ENCODE measurements around the gene PCSK5.
A peak's percentile ranks its signal among the peaks of the same experiment; 100 is the strongest.

Gene PCSK5

DNA sequence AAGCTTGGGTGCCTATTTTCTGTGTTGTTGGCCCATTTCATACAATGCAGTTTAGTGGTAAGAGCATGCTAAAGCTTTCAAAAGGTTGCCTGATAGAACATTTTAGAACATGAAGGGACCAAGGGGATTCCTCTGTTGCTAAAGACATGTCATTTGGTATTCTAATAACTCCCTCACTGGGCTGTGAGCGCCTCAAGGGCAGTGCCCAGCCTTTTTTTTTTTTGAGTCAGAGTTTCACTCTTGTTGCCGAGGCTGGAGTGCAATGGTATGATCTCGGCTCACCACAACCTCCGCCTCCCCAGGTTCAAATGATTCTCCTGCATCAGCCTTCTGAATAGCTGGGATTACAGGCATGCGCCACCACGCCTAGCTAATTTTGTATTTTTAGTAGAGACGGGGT is 77.1 kb downstream of the PCSK5 start:
- FAIRE-seq: no peak

DNA sequence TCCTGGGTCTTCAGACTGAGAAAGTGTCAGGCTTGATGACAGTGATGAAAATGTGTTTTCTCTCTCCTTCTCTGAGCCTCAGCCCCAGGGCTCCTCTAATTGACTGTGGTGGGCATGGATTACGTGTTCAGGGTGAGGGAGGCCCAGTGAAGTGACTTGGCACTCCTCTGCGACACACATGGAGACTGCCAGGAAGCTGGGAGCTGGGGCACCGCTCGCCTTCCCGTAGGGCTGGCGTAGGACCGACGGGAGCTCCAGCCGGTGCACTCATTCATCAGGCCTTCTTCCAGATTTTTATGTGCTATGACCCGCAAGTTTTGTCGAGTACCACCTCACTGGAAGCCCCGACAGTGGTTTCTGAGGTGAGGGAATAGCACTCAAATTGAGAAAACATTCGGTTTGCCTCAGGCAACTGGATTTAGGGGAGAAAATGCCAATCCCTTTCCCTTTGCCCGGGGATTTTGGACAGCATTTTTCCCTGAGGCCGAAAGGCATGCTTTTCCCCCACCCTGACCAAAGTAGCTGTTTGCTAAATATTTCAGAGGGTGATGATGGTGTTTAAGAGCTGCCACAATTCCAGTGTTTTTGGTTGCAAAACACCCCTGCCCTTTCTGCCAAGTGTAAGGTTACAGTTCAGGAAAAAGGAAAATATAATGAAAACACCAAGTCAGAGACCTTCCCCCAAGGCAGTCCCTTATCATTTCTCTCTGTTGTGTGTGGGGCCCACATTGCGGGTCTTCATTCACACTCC is 83.7 kb downstream of the PCSK5 start:
- no peak for FAIRE-seq

DNA sequence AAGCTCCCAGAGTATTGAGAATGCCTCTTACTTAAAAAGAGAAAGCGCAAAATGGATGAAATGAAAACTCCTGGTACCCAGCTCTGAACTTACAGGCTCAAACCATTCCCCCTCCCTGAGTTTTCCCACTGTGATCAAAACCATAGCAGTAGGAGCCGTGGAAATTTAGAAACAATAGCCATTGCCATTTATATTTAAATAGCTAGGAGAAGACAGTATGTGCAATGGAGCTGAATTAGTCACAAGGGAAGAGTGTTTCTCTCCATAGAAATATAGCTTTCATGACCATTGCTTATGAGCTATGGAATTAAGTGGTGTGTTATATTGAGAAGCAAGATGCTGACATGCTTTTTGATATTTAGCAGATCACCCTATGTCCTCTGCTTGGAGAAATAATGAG is 84.6 kb downstream of the PCSK5 start:
- no peak for FAIRE-seq

DNA sequence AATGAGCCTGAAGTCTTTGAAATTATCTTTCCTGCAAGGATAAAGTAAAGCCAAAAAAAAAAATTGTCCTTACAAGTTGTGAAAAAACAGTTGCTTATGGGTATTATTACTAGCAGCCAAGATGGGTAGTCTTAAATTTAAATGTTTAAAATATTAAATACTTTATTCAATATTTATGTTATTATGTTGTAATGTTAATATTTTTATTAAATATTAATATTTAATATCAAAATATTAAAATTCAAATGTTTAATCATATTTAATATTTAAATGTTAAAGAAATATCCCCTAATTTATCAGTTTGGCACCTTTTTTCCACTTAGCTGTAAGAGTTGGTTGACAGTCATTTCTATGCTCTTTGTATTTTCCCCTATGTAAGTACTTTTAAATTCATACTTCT is 86.1 kb downstream of the PCSK5 start:
- peak; percentile 90 for FAIRE-seq

DNA sequence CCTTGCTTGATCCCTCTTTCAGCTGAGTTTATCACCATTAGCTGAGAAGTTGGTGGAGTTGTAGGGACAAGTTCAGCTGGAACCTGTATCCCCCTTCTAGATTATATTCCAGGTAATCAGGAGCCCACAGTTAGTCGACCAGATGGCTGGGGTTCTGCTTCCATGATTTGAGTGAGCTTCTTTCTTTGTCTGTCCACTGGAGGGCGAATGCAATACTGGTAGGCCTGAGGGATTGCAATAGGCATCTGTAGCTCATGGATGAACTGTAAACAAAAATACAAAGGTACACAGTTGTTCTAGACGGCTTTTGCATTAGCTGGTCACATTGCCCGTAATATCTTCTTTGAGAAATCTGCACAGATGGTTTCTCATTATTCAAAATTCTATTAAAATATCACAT is 88.9 kb downstream of the PCSK5 start:
- no peak for FAIRE-seq

DNA sequence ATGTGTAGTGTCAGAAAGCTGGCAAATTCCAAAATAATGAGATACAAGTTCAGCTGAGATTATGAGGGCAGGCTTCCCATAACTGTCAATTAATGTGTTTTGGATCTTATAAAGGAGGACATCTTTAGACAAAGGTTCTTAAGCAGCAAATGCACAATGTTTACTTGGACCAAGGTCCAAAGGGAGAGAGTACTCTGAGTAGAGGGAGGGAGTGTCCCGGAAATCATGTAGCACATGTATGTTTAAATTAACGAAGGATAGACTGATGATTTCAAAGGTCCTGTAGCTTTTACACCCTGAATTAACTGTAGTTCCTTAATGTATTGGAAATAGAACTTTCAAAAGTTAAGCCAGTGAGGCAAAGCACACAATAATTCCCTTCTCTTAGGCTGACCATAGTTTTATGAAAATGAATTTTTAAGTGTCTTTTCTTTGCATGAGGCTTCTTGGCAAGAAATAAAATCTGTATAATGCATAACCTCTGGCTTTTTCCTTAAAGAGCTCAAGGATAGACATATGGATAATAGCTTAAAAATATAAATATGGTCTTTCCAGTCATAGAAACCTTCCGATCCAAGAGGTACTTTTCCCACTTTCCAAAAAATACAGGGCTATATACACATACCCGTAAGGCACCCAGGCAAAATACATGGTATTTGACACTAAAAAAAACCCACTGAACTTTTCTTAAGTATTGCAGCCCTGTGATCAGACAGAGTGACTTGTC is 93.0 kb downstream of the PCSK5 start:
- no peak for FAIRE-seq

DNA sequence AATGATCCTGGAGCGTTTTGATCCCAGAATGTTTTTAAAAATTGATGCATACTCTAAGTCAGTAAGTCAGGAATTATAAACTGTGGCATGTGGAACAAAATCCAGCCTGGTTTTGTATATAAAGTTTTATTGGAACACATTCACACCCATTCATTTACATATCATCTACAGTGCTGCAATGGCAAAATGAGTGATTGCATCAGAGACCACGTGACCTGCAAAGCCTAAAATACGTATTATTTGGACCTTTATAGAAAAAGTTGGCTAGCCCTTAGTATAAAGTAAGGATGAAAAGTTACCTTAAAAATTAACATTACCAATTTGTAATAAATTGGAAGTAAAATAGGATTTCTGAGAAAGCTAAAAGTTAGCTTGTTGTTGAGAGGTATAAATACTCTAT is 95.0 kb downstream of the PCSK5 start:
- no peak for FAIRE-seq

DNA sequence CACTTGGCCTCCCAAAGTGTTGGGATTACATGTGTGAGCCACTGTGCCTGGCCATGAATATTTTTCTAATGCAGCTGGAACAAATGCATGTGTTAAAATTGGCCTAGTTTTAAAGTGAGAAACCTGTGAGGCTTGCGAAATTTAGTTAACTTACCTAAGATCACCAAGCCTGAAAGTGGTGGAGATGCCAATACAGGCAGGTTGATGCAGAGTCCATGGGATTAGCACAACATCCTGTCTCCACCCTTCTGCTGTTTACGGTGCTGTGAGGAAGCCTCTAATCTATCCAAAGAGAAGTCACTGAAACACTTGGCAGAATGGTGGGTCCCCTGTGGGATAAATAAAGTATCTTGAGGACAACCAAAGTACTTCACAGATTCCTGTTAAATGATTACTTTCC is 98.2 kb downstream of the PCSK5 start:
- no peak for FAIRE-seq

DNA sequence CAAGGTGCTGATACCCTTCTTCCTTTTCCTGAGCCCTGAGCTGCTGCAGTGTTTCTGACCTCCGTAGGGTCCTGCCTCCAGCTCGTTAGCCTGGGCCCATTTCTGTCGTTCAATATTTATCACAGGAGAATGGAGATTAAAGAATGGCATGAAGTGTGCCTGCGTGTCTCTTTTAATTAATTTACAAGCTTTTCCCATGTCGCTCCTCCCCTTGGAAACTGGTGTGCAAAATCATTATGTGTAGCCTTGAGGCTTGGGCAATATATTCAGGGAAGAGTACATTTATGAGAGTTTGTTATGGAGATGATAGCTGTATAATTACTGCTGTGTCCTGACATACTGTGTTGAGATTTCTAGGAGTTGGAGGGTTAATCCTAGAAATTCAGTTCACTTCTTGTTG is 99.7 kb downstream of the PCSK5 start:
- FAIRE-seq: no peak

DNA sequence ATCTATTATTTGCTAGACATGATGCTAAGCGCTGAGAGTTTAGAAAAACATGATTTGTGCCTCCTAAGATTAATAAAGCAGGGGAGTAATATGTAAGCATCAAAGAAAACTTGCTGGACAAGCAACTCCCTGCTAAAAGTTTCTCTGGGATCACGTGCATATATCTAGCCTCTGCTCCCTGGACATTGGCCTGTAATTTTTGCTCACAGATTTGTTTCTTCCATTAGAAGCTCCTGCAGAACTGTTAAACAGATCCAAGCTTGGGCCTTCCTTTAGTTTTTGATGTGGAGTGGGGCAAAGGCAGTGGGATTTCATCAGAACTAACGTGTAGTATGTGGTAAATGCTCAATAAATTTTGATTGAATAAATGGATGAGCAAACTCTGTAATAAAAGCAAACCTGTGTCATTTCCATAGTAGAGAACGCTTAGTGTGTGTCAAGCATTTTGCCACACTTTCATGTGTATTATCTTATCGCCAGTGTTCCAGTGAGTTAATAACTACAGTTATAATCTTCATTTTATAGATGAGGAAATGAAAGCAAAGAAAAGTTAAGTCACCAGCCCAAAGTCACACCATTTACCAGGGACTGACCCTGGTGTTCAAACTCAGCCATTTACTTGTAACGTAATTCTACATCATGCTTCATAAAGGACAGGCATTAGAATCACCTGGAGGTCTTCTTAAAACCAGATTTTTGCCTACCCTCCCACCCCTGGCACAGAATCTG is 100.3 kb downstream of the PCSK5 start:
- FAIRE-seq: no peak

DNA sequence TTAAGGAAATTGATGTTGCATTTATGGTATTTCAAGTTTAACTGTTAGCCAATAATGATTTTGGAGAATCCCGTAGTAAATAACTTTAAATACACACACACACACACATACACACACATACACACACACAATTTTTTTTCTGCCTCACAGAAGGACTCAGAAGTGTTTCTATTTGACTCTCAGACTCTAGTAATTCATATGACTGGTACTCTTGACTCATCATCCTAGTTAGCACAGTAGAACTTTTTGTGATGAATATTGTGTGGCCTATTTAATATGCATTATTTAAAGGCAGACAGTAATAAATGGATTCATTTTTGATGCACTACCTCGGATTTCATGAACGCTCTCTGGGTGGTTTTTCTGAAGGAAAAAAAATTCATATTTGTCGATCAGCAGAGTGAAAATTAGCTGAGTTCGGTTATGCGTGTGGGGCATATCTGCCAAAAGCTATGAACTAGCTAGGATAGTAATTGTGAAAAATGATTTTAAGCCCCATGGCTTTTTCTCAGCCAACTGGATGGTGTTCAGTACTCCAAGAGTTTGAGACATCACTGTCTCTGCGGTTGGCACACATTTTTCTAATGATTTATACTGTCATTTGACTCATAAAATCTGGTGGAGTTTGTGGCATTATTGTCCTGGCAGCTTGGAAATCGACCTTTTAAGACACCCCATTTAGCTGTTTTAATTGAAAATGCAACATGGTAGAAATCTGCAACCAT is 102.2 kb downstream of the PCSK5 start:
- FAIRE-seq: no peak

DNA sequence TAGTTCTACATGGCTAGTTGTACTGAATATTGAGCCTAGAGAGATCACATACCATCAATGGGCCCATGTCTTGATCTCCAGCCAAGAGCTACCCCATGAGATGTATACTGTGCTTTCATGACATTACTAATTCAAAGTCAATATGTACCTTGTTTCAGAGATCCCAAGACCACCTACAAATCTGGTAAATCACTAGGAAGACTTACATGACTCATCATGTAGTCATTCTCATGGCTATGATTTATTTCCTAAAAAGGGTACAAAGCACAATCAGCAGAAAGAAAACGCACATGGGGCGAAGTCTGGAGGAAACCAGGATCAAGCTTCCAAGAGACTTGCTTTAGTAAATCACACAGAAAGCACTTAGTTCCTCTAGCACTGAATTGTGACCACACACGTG is 103.0 kb downstream of the PCSK5 start:
- FAIRE-seq: no peak

DNA sequence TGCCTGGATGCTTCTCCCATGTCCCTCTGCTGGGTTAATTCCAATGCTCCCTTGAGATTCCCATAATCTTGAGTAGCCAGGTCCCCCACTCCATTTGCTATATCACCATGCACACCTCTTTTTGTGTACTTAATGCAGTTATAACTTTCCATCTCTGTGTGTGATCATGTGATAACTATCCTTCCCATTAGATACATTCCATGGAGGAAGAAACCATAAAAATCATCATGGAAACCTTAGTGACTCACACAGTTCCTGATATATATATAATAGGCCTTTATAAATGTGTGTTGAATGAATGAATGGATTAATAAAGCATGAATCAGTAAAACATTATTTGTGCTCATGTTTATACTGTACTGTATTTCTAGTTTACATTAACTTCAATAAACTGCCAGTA is 104.6 kb downstream of the PCSK5 start:
- peak; percentile 4 for FAIRE-seq

DNA sequence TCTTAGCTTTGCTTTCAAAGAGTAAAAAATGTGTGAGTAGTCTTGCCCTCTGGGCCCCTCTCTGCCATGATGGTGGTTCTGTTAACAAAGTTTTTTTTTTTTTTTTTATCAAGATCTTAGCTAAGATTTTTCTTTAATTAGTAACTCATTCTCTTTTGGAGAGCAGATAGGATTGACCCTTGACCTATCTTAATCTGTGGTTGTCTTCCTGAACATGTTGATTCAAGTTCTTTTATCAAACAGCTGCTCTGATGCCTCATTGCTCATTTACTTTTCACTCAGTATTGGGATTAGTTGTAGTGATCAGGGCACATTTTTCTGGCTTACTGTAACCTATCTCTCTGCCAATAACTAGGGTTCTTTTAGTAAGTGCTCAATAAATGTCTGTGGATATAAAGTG is 106.3 kb downstream of the PCSK5 start:
- FAIRE-seq: no peak

DNA sequence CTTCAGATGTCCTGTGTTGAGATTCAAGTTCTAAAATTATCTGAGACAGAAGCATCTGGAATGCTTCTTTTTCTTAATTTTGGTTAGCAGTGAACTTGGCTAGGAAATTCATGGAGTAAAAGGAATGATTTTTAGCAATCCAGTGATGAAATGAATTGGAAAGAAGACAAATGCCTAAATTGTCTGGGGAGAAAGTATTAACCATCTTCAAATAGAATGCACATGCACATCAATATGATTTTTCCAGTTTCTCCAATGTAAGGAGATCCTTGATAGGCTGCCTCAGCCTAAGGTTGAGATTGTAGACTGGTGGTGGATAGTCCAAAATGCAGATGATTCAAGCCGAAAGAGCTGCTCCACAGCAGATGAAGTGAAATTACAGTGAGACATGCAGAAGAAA is 106.7 kb downstream of the PCSK5 start:
- no peak for FAIRE-seq

DNA sequence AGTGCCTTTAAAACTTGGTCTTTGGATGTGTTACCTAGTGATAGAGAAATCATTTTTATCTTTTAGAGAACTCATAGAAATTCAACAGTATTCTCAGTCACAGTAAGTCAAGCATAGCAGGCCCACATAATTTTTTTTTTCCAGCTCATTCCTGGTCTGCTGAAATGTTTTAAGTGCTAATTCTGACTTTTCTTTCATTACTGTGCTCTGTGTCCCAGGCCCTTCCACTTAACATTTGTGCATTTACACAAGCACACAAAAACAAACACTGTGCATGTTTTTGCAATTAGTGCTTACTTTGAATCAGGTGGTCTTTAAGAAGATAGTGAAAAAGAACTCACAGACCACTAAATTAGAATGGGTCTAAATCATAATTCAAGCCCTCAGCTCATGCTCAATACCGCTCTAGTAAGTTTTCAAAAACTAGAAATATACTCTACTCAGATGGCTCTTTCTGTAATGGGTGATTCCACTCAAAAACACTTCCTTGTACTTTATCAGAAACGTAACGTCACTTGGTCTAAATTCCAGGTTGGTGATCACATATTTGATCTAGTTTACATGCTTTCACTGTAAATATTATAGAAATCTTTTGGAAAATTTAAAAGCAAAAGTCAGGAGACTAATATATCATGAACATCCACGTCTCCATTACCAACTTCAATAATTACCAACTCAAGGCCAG is 107.8 kb downstream of the PCSK5 start:
- no peak for FAIRE-seq

DNA sequence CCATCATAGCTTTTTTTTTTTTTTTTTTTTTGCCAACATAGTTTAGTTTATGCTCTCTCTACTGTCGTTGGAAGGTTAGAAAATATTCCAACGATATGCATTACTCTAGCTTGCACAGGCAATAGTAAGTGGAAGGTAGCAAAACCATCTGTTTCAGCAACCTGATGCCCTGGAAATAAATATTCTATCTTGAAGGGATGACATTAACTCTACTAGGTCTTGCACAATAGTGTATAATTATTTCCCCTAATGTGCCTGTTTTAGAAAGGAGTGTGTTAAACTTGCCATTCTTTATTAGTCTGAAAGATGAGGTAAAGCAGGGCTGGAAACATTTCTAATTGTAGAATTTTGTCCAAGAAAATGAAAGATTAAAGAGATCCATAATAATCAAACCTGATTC is 111.0 kb downstream of the PCSK5 start:
- FAIRE-seq: no peak

DNA sequence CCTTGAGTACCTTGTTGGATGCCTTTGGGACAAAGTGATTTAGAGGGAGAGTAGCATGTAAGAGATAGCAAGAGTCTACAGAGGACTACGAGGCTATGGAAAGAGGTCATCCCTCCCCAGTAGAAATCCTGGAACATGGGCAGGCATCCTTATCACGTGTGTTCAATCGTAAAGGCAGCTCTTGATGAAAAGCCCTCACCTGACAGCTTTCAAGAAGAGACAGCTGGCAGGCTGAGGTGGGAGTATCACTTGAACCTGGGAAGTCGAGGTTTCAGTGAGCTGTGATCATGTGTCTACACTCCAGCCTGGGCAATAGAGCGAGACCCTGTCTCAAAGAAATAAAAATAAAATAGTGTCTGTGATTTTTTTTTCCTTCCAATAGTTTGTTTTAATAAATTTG is 112.6 kb downstream of the PCSK5 start:
- no peak for FAIRE-seq

DNA sequence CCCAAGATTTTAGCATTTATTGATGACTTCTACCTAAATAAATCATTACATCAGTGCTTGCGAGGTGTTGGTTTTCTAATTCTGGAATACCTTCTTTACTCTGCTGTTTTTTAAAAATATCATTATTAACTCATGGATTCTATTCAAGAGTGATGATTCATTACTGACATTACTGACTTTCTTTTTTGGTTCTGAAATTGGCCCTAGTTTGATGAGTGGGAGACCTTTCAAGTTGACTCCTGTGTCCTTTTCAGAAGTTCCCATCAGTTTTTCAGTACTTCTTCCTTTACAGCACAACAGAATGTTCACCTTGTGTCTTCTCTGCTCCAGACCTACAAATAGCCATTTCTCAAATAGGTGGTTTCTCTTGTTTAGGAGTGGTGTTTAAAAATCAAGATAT is 114.1 kb downstream of the PCSK5 start:
- no peak for FAIRE-seq

DNA sequence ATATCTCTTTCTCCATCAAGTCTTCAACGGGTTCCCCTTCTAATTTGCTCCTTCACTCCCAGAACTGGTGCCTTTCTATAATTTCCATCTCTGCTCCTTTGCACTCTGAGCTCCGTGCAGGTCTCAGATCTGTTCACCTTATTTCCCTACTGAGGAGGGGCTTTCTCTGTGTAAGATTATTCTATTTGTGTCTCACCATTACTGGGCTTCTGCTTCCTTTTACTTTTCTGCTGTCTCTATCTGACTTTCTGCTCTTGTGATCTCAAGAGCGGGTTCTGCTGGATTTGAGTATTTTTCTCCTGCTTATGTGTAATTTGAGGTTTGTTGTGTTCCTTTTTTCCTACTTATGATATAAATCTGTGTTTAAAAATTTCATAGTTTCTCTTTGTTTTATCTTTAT is 117.5 kb downstream of the PCSK5 start:
- FAIRE-seq: no peak

DNA sequence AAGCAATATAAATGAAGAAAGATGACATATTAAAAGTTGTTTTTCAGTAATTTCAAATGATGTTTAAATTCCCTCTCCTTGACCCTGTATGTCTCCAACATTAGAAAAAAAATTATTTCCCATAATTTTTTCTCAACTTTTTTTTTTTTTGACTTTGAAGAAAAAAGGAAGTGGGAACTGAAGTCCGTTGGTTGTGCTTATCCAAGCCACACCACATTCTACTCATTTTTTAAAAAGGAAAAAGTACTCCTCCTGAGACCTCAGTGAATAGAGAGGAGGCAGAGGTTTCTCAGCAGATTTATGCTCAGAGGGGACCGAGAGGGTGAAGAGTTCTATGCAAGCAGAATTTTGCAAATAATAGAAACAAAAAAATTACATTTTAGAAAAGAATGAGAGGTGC is 123.3 kb downstream of the PCSK5 start:
- FAIRE-seq: no peak

DNA sequence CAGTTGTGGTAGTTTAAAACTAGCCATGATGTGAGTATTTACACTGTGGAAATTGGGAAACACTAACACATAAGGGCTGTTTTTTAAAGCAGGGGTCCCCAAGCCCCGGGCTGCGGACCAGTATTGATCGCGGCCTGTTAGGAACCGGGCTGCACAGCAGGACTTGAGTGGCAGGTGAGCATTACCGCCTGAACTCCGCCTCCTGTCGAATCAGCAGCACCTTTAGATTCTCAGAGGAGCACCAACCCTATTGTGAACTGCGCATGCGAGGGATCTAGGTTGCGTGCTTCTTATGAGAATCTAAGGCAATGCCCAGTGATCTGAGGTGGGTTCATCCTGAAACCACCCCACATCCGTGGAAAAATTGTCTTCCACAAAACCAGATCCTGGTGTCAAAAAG is 127.8 kb downstream of the PCSK5 start:
- no peak for FAIRE-seq

DNA sequence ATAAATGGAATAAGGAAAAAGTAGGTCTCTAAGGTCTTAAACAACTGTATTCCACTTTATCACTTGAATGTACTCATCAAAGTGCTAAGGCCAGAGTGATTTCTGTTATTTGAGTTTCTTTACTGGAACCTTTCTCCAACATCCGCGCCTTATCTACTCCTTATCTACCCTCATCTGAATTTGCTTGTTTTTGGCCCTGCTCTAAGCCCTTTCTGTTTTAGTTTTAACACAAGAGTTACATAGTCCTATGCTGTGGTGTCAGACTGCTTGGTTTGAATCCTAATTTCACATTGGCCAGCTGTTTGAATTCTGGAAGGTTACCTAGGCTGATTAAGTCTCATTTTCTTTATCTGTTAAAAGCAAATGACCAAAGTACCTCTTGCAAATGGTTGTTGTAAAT is 128.3 kb downstream of the PCSK5 start:
- no peak for FAIRE-seq
